H54 (cell line): ENCODE measurements around the gene TP53AIP1.

ENCODE experiments used
- DNase-seq: peaks from one replicate; pipeline ENCODE4 v3.0.0; 2011; ENCODE audit warnings: low spot score, mixed read lengths; ENCODE audit not compliant: insufficient read length
- FAIRE-seq: peaks from 3 replicates; lab custom pipeline; 2011; peaks lifted over from hg19 to GRCh38; lab: Jason Lieb, UNC
- POLR2A ChIP-seq: IDR thresholded peaks from 2 replicates; pipeline ENCODE4 v1.6.1; 2011; ENCODE audit warnings: low read depth, mild to moderate bottlenecking, low read length

TP53AIP1 gene

DNA sequence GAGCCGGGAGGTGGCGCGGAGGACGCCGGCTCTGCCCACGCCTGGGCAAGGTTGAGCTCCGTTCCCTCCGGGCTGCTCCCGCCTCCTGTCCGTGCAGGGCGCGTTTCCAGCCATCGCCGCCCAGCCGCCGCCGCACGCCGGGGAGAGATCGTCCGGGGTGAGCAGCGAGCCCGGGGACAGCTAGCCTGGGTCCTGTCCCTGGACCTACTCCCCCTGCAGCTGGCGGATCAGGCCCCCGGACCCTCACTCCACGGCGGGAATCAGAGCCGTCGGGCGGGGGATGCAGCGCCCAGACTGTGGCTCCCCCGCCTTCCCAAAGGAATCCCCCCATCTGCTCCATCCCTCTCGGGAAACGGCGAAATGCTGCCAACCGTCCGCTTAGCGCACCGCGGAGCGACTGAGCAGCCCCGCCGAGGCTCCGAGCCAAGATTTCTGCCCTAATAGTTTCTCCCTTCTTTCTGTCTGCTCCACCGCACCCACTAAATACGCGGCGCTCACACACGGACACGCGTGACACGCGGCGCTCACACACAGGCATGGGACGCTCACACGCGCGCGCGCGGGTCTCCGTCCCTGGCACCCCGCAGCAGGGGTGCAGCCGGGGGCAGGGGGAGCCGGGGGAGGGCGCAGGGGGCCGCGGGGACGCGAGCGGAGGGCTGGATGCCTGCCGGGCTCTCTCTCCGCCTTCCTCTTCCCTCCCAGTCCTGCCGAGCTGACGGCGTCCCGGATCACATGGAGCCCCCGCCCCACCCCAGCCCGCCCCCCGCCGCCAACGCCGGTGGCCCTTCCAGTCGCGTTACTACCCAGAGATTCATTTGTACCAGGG is 51.9 kb downstream of the TP53AIP1 start, which contains the start of gene KCNJ5:
Gene KCNJ5 (plus strand): TSS at position 814 of the 826 bp plus-strand sequence. CDS start 19,918 bp downstream, outside the sequence.
- DNase-seq (no peak), FAIRE-seq (no peak)
- TF ChIP-seq POLR2A = no peak

DNA sequence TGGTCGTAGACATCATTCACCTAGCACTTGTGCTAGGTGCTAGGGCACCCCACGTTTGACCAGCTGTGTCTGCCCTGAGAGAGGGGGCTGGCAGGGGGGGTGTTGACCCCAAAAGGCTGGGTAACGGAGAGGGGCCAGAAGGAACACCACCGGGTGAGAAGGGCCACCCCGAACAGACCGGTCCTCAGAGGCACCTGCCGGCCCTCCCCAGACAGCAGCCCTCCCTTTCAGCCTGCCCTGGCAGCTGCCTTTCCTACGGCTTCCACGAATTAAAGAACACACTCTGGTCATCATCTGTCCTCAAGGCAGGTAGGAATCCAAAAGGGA is 52.5 kb downstream of the TP53AIP1 start:
- DNase-seq (no peak), FAIRE-seq (no peak)
- no peak for TF ChIP-seq POLR2A

DNA sequence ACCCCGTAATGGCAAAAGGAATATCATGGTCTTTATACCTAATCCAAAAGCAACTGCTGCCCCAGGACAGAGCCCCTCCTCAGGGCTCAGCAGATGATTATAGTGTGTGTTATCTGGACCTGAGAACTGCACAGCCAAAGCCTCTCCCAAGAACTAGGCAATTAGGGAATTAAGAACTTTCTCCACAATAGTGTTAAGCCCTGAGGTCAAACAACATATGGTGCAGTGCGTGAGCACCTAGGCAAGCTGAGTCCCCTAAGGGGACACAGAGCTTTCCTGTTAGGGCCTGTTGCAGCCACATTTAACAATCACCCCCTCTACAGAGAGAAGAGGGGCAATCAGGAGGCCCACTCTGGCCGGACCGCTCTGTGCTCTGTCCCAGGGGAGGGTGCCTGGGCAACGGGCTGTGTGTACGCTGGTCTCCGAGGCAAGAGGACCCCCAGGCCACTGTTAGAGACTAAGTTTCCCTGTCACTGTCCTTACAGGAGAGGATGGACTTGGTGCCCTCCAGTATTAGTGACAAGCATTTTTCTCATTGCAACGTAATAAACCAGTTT is 52.9 kb downstream of the TP53AIP1 start:
- no peak for TF ChIP-seq POLR2A
- DNase-seq (no peak), FAIRE-seq (no peak)

DNA sequence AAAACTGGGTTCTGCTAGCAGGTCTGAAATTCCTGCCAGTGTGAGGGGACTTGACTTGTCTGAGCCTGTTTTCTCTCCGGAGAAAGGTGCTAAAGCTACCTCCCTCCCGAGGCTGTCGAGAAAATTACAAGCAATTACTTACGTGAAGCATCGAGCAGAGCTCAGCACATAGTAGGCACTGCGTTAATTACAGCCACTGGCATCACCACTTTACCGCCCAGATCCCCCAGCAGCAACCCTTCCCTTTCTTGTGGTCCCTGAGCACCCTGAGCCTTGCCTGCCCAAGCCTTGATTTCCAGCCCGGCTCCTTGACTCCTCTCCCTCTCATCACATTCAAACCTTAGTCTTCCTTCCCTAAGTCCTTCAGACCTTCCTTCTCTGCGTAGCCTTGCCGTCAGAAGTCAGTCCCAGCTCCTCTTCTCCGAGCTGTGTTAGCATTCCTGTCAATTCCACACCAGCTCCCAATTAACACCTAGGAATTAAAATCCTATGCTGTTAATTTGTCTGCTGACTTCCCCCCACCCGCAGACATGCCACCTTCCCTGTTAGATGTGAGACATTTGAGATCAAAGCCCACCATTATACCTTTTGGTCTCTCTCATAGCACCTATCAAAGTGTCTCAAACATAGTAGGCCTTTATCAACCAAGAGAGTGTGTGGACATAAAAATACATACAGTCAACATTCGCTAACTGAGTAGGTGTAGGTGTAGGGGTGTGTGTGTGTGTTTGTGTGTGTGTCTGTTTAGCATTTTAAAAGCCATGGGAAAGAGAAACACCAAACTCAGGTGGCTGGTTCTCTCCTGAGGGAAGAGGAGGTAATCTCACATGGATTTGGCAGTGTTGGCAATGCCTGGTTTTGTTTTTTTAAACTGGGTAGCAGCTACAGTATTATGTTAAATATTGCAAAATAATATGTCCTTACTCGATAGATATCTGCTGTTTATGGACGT is 54.4 kb downstream of the TP53AIP1 start:
- DNase-seq (no peak), FAIRE-seq (no peak)
- TF ChIP-seq POLR2A = no peak

DNA sequence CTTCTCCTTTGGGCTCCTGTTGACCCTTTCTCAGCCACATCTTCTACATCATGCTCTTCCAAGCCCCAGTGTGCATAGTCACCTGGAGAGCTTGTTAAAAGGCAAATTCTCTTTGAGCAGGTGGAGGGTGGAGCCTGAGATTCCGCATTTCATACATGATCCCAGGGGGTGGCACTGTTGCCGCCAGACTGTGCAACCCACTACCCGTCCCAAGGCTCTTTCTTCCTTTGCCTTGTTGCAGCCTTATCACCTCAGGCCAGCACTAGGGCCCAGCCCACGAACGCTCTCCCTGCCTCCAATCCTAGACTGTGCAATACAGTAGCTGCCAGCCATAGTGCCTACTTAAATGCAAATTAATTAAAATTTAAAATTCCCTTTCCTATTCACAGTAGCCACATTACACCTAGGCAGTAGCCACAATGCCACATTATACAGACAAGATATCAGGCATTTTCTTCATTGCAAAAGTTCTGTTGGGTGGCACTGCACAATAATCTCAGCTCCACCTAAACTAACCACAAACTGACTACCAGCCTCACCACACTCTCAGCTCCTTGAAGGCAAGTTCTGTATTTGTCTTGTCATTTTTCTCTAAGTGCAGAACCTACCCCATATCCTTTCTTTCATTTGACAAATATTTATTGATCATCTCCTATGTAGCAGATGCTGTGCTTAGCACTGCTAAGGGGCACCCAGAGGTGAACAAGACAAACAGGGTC is 56.1 kb downstream of the TP53AIP1 start:
- DNase-seq = no peak
- TF ChIP-seq POLR2A = no peak
- FAIRE-seq = no peak
